Mesodermal cell (in vitro differentiated cells): Measurements from ENCODE around the gene ADGRE2. TPM values are rescaled to one million over a fixed set of nuclear protein-coding genes. Genes with fewer than 3 reads are reported as not detected.
"Not testable (repeated sequence)": the region's sequence is repeated elsewhere in the genome, so short reads cannot be mapped to it uniquely, and the experiment has no call there.

Experiments used
- H3K27ac ChIP-seq: 2 replicates; pipeline ENCODE4 v1.7.0; 2013; ENCODE audit warnings: mild to moderate bottlenecking, low read depth, low read length, moderate library complexity; ENCODE audit not compliant: severe bottlenecking
- H3K36me3 ChIP-seq: 2 replicates; pipeline ENCODE4 v1.7.1; 2013; ENCODE audit warnings: mild to moderate bottlenecking, low read length, moderate library complexity; ENCODE audit not compliant: control insufficient read depth, insufficient read depth
- H3K4me1 ChIP-seq: one replicate; pipeline ENCODE4 v1.7.1; 2013; ENCODE audit warnings: mild to moderate bottlenecking, low read length; ENCODE audit not compliant: insufficient read depth, control insufficient read depth, poor library complexity, severe bottlenecking
- H3K4me3 ChIP-seq: 2 replicates; pipeline ENCODE4 v1.7.0; 2013; ENCODE audit warnings: low read length, control low read depth, mild to moderate bottlenecking; ENCODE audit not compliant: insufficient read depth, poor library complexity, severe bottlenecking; ENCODE audit errors: extremely low read depth
- H3K9me3 ChIP-seq: 2 replicates; pipeline ENCODE4 v1.7.1; 2013; ENCODE audit warnings: mild to moderate bottlenecking, low read length, moderate library complexity; ENCODE audit not compliant: control insufficient read depth
- WGBS, 2 experiments: methylation state at CpG; one replicate each; pipeline ENCODE4 v1.1.5; 2013; ENCODE audit warnings: missing lambda C conversion rate in 2 of 2; ENCODE audit not compliant: insufficient coverage in 2 of 2; 5-methylcytosine and 5-hydroxymethylcytosine counted together
- polyA plus RNA-seq, 2 experiments: library from polyadenylated mRNA; stranded (reverse); fragments of 50-300 nt; gene quantifications; one replicate each; pipeline ENCODE4 v1.2.3, GENCODE V29; 2013

ADGRE2 gene
- polyA plus RNA-seq (2013, experiment 1 of 2) = not detected
- polyA plus RNA-seq (2013, experiment 2 of 2) = not detected

DNA sequence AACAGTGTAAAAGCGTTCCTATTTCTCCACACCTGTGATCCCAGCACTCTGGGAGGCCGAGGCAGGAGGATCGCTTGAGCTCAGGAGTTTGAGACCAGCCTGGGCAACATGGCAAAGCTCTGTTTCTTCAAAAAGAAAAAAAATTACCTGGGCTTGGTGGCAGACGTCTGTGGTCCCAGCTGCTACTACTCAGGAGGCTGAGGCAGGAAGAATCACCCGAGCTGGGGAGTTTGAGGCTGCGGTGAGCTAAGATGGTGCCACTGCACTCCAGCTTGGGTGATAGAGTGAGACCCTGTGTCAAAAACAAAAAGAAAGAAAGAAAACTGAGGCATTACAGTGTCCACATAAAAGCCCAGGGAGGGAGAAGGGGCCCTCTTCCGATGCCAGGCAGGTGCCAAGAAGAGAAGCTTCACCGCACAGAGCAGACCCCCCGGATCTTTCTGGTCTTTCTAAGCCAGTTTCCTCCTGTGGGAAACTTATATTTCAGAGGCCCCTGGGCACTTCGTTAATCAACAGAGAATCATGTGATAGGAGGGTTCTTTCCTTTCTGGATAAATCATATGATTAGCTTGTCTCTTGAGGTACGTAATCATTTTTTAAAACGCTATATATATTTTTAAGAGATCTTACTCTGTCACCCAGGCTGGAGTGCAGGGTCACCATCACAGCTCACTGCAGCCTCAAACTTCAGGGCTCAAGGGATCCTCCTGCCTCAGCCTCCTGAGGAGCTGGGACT, at the start of gene ADGRE2:
ADGRE2 (minus strand) TSS at position 451 of the 736 bp plus-strand sequence. CDS start 1,804 bp downstream, outside the sequence.
- H3K27ac ChIP-seq, H3K4me1 ChIP-seq: not testable (repeated sequence)
- WGBS, 2 experiments = 63 to 82% methylated on average over 3 to 5 of the region's 12 CpGs

DNA sequence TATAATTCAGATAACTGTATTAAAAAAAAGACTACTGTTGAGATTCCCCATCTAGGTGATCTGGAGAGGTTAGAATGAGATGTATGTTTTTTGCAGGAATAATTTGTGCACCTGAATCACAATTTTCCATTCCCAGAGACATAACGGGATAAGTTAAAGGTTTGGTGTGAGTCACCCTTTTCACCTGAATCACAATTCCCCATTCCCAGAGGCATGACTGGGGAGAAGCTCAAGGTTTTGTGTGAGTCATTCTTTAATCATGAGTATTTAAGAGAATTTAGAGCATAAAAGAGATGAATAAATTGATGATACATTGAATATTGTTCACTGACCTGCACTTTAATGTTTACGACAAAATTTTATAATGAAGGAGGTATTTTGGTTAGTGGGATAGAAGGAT, 47.6 kb upstream of the ADGRE2 start:
- Histone ChIP-seq H3K4me1 (no peaks in the 10 kb centered on the region), H3K27ac (no peak overlapping the region), H3K4me3 (no peak overlapping the region), H3K9me3 (peaks cover 61% of the 10 kb centered on the region), H3K36me3 (no peaks in the 10 kb centered on the region)
- WGBS, 2 experiments = 67 to 100% methylated on average over 1 of the region's 2 CpGs

More for the DNA sequence above, at the start of gene ADGRE2:
- not testable (repeated sequence) for H3K36me3 ChIP-seq, H3K4me3 ChIP-seq, H3K9me3 ChIP-seq

GRCh38 chr19:14821937-14822336, 43.6 kb upstream of the ADGRE2 start:
- Histone ChIP-seq H3K36me3 (no peaks in the 10 kb centered on the region), H3K4me1 (no peaks in the 10 kb centered on the region), H3K4me3 (no peak overlapping the region), H3K9me3 (peaks cover 60% of the 10 kb centered on the region), H3K27ac (no peak overlapping the region)
- 43 to 46% methylated on average over 2 to 4 of the region's 6 CpGs for WGBS, 2 experiments

DNA sequence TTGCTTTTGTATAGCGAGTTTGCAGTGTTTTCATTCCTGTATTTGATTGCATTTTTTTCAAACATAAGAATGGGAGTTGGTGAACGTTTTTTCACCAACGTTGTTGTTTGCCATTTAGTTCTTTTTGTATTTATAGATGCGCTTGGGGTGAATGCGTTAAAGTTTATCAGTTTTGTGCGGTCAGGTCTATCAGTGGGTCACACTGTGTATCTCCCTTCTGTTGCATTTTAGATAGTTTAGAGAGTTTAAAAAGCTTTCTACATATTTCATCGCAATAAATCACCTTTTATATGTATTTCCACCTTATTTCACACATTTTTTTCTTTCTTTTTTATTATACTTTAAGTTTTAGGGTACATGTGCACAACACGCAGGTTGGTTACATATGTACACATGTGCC, 40.2 kb upstream of the ADGRE2 start:
- Histone ChIP-seq H3K9me3 (peaks cover 44% of the 10 kb centered on the region), H3K4me1 (no peaks in the 10 kb centered on the region), H3K4me3 (no peak overlapping the region), H3K36me3 (no peaks in the 10 kb centered on the region), H3K27ac (no peak overlapping the region)
- WGBS, 2 experiments = 60 to 63% methylated on average over 4 to 5 of the region's 8 CpGs

DNA sequence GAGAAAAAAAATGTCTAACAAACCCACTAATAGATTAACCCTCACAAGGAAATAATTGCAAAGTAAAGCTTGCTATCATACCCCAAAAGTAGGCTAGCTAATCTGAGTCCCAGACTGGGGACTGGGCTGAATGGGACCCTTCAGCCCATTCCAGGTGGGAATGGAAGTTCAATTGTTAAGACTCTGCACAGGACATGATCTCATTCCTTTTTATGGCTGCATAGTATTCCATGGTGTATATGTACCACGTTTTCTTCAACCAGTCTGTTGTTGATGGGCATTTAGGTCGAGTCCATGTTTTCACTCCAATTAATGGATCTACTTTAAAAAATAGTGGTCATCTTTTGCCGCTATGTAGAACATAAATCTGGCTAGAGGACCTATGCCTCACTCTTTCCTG, 38.7 kb upstream of the ADGRE2 start:
- H3K4me1 ChIP-seq = no peaks in the 10 kb centered on the region
- WGBS, 2 experiments = 60 to 90% methylated on average over 1 of the region's 3 CpGs
- no peak overlapping the region for H3K4me3 ChIP-seq
- peaks cover 44% of the 10 kb centered on the region for H3K9me3 ChIP-seq
- no peaks in the 10 kb centered on the region for H3K36me3 ChIP-seq
- no peak overlapping the region for H3K27ac ChIP-seq

DNA sequence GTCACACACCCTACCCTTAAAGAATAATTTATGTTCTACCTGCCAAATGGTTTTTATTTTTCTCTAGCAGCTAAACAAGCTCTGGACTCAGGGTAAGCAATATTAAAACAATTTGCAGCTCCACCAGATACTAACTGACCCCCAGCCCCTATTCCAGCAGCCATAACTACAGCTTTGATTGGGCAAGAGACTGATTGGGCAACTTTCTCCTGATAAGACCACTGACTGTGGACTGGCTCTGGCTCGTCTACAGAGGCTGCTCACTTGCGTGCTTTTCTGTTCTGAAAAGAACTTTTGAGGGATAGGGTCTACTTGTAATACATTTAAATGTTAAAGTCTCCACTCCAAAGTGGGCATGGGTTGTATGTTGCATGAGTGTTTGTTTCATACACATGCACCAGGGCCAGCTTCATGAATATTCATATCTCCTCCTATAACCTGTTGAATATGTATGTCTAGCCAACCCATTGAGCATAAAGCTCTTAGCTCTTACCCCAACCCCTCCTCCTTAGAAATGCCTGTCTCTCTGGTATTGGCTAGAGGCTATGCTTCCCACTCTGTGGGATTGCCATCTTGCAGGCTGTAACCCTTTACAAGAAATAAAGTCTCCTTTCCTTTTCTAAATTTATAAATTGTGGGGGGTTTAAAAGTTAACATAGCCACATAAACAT, 36.8 kb upstream of the ADGRE2 start:
- Histone ChIP-seq H3K9me3 (peaks cover 44% of the 10 kb centered on the region), H3K4me3 (no peak overlapping the region)
- no CpG with 5 or more reads among the region's 2 CpGs for WGBS, 2 experiments

GRCh38 chr19:14809272-14810057, 31.1 kb upstream of the ADGRE2 start:
- Histone ChIP-seq H3K4me3 (no peak overlapping the region), H3K4me1 (no peaks in the 10 kb centered on the region), H3K36me3 (no peaks in the 10 kb centered on the region), H3K9me3 (peaks cover 36% of the 10 kb centered on the region), H3K27ac (no peak overlapping the region)
- 68 to 73% methylated on average over 5 to 7 of the region's 9 CpGs for WGBS, 2 experiments

More for the DNA sequence above, 36.8 kb upstream of the ADGRE2 start:
- no peaks in the 10 kb centered on the region for H3K4me1 ChIP-seq
- no peaks in the 10 kb centered on the region for H3K36me3 ChIP-seq
- H3K27ac ChIP-seq = no peak overlapping the region

DNA sequence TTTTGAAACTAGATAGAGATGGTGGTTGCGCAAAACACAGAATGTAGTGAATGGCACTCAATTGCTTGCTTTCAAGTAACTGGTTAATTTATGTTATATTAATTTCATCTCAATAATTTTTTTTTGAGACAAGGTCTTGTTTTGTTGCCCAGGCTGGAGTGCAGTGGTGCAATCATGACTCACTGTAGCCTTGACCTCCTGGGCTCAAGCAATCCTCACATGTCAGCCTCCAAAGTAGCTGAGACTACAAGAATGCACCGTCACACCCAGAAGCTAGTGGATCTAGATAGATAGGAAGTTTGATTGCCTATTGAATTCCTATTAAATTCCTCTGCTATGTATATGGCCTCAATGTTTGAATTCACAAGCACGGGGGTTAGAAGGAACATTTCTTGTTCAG, 26.4 kb upstream of the ADGRE2 start:
- Histone ChIP-seq H3K4me3 (no peak overlapping the region), H3K27ac (no peak overlapping the region), H3K9me3 (peaks cover 38% of the 10 kb centered on the region), H3K36me3 (no peaks in the 10 kb centered on the region), H3K4me1 (no peaks in the 10 kb centered on the region)
- 80 to 94% methylated on average over 1 to 2 of the region's 3 CpGs for WGBS, 2 experiments

GRCh38 chr19:14798760-14799159, 20.4 kb upstream of the ADGRE2 start:
- no peaks in the 10 kb centered on the region for H3K36me3 ChIP-seq
- no peak overlapping the region for H3K27ac ChIP-seq
- 73 to 86% methylated on average over 2 of the region's 5 CpGs for WGBS, 2 experiments
- H3K9me3 ChIP-seq = peaks cover 47% of the 10 kb centered on the region
- H3K4me1 ChIP-seq = no peaks in the 10 kb centered on the region
- no peak overlapping the region for H3K4me3 ChIP-seq

DNA sequence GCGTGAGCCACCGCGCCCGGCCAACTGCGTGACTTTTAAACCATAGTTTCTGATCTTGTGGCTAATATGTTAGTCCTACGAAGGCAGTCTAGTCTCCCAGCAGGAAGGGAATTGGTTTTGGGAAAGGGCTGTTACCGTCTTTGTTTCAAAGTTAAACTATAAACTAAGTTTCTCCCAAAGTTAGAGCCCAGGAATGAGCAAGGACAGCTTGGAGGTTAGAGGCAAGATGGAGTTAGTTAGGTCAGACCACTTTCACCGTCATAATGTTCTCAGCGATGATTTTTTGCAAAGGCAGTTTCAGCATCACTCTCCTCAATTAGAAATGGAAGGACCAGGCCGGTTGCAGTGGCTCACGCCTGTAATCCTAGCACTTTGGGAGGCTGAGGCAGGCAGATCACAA, 17.7 kb upstream of the ADGRE2 start:
- Histone ChIP-seq H3K36me3 (no peaks in the 10 kb centered on the region), H3K27ac (no peak overlapping the region), H3K4me3 (no peak overlapping the region), H3K4me1 (no peaks in the 10 kb centered on the region), H3K9me3 (peaks cover 39% of the 10 kb centered on the region)
- 77 to 90% methylated on average over 9 to 10 of the region's 11 CpGs for WGBS, 2 experiments
